Thyroid gland (tissue), 4 donors: ENCODE measurements around the gene SUMO3.

Experiments used
- POLR2A ChIP-seq, 2 donors: fragments of 450-650 bp; IDR thresholded peaks; one replicate each; pipeline ENCODE4 v1.6.1; 2017; ENCODE audit warnings: antibody characterized with exemption in 2 of 2, mild to moderate bottlenecking in 2 of 2, moderate library complexity in 1 of 2
- TF ChIP-seq, protein P1 (sequence below), 6 experiments: fragments of 200-600 bp in 3 of 6; fragments of 450-650 bp in 3 of 6; sonication (generic) in 3 of 6; IDR thresholded peaks; one replicate each; pipeline ENCODE4 v1.5.1; 2016 to 2019; ENCODE audit warnings: antibody characterized with exemption in 6 of 6, mild to moderate bottlenecking in 2 of 6, inconsistent platforms in 1 of 6, moderate library complexity in 1 of 6

DNA sequence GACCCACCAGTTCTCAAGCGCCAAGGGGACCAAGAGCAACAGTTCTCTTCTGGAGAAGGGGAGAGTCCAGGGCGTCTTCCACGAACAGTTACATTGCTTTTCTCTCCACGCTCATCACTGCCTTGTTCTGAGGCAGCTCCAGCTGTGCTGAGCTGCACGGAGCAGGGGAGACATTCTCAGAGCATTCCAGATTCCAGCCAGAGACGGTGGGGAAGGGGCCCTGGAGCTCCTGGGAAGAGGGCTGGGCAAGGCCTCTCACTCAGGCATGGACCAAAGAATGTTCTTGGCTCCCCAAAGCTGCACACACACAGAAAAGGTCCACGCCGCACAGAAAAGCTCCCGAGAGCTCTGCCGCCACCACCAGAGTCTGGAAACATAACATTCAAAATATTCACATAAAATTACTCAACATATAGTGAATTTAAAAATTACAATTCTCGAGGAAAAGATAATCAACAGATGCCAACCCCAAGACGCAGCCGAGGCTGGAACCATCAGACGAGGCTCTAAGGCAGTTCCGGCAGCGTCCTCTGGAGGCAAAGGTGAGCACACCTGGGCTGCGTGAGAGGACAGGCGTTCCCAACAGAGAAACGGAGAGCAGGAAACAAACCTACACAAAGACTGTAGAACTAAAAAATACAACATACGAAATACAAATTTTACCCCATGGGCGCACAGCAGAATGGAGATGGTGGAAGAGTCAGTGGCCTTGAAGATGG, 56.7 kb downstream of the SUMO3 start:
- TF ChIP-seq, protein P1, sequence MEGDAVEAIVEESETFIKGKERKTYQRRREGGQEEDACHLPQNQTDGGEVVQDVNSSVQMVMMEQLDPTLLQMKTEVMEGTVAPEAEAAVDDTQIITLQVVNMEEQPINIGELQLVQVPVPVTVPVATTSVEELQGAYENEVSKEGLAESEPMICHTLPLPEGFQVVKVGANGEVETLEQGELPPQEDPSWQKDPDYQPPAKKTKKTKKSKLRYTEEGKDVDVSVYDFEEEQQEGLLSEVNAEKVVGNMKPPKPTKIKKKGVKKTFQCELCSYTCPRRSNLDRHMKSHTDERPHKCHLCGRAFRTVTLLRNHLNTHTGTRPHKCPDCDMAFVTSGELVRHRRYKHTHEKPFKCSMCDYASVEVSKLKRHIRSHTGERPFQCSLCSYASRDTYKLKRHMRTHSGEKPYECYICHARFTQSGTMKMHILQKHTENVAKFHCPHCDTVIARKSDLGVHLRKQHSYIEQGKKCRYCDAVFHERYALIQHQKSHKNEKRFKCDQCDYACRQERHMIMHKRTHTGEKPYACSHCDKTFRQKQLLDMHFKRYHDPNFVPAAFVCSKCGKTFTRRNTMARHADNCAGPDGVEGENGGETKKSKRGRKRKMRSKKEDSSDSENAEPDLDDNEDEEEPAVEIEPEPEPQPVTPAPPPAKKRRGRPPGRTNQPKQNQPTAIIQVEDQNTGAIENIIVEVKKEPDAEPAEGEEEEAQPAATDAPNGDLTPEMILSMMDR (IDR thresholded peaks at IDR 0.05), result peak in 3 of 6 experiments; percentile 20 to 39 (median 22)
- no peak for TF ChIP-seq POLR2A (IDR thresholded peaks at IDR 0.05)
